ENCODE measurements around the gene SLC28A3.

The SLC28A3 gene

DNA sequence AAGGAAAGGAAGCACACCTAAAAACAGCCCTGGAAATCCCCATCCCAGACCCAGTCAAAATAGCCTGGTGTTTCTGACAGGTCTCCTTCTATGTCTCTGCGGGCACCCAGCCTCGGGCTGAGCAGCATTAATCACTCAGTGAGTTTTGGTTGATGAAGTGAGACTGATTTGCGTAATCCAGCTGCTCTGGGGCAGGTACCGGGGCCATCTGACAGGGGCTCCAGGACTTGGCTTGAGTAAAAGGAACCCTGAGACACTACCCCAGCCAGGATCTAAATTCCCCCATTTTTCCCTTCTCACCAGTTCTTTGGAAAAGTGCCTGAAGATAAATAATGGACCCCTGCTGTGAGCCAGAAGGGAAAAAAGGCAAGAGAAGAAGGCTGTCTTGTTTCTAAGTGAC is 596 bp downstream of the SLC28A3 start:
- DNase-seq (no peak), ATAC-seq (no peak)

DNA sequence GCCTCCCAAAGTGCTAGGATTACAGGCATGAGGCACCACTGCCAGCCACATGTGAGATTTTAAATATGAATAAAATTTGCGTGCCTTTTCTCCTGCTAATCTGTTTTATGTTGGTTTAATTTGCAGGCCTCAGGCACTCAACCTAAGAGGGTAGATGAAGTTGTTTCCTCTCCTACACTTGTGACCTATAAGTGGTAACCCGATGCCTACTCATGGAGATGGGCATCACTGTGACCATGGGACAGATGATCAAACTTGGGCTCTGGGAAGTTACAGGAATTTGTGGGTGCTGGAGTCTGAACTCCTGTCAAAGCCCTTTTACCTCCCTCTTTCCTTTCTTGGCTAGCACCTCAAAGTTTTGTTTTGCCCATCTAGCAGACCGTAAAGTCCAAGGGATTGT is 1.1 kb downstream of the SLC28A3 start:
- DNase-seq = no peak

DNA sequence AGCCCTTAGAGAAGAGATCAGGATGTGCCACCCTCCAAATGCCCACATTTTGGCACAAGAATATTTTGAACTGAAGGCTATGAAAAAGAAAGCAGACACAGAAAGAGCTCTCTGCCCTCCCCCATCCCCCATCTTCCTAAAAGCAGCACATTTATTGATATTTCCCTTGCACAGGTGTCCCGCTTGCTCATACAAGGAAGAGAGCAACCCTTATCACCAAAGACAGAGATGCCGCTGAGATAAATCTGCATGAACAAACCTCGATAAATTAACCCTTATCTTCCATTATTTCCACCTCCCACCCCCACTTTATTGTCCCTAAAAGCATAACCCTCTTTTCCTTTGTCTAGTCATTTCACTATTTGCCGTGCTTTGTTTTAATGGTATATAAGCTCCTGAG is 1.8 kb downstream of the SLC28A3 start:
- ATAC-seq (no peak), DNase-seq (no peak)

More for the DNA sequence above, 1.1 kb downstream of the SLC28A3 start:
- no peak for ATAC-seq

DNA sequence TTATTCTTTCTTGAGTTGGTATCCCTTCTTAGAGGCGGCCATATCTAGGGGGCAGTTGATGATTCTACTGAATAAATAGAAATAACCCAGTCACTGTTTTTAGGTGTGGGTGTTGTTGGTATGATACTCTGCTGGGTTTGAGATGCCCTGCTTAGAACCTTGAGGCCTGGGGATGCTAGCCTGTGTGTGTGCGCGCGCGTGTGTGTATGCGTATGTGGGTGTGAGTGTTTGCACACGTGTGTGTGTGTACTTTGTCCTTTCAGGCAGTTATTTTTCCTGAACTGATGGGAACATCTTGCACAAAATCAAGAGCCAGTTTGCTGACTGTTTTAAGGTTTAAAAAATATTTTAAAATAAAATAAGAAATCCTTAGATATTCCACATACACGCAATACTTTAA is 3.3 kb downstream of the SLC28A3 start:
- DNase-seq (no peak), ATAC-seq (no peak)

DNA sequence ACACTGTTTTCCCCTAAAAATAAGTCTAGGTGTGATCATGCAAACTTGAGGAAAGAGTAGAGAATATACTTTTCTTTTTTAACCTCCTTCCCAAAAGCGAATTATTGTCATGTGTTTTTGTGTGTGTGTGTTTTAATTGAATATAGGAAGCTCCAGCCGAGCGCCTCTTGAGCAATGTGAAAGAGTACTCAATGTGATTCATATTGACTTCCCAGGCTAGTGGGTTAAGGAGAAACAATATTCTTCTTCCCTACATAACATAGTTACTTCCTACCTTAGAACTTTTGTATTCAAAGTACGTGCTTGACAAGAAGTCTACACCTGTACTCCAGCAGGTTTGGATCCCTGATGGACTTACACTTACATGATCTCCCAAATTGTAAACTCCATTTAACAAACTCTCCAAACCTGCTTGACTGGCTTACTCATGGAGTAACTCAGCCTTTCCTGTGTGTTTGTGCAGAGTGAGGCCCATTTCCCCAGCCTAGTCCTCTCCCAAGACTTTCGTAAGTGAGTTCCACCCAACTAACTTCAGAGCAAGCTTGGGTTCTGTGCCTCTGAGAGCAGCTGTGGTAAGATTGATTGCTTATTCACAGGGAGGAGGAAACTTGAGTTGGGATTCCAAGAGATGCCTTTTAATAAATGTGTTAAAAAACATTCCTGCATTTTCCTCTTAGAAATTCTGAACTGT is 9.3 kb downstream of the SLC28A3 start:
- no peak for DNase-seq
- ATAC-seq = no peak

DNA sequence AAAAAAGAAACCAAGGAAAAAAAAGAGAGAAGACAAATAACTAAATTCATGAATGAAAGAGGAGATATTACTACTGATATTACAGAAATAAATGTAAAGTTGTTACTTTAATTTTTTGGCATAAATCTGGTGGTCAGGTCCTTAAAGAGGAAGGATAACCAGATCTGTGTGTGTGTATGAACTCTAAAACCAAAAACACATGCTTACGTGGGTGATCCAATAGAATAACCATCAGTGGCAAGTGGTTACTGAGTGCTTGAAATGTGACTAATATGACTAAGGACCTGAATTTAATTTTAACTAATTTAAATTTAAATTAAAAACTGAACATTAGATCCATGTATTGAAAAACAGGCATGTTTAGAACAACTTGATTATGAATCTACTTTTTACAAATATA is 10.3 kb downstream of the SLC28A3 start:
- ATAC-seq = no peak

DNA sequence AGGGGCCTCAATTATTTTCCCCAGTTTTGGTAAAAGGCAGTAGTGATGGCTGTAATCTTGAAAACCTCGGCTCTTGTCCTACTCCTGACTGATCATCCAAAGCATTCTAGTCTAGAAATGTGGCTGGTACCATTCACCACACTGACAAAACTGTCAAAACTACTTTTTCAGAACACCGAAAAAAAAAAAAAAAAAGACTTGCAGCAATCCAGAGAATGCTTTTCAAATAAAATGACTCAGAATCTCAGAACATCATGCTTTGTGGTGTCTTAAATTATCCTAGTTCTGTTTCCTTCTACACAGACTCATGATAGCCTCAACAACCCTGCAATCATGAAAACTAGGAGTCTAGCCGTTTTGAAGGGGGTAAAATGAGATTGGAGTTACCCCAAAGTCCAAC is 13.4 kb downstream of the SLC28A3 start:
- DNase-seq = no peak

More for the DNA sequence above, 10.3 kb downstream of the SLC28A3 start:
- DNase-seq = no peak

DNA sequence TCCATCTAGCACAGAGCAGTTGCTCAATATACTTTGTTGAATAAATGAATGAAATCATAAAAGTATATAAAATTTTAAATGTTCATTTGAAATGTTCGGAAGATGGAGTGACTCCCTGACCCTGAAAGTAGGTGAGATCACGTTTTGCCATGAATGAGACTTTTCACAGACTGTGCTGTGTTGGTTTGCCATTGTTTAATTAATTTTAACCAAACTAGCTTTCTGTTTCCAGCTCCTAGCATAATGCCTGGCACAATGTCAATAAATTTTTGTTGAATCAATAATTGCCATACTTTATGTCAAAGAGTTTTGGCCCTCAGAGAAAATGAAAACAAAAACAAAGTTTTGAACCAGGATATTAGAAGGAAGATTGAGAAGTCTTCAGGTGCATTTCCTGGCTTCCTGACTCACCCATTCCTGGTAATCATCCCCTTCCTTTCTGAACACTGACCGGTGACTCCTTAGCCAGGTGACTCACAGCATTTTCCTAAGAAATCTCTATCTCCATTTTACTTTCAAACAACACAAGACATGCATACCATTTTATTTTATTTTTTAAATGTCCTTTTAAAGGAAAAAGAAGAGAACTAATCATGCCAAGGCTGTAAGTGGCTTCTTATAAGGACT is 15.1 kb downstream of the SLC28A3 start:
- DNase-seq (no peak), ATAC-seq (no peak)

More for the DNA sequence above, 13.4 kb downstream of the SLC28A3 start:
- no peak for ATAC-seq

DNA sequence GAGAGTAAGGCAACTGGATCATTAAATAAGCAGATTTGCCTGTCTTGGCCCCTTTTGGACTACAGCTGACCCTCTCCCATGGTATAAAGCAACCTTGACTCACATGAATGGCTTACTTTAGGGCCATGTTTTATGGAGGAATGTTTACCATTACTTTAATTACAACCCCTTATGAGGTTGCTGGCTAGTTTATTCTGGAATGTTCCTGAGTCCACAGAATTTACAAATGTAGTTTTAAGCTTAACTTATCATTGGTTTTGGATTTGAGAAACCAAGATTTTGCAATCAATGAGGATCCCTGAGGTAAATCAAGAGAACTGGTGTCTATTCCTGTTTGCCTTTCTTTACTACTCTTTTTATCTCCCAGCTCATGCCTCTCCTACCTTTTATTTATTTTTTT is 15.7 kb downstream of the SLC28A3 start:
- ATAC-seq (no peak), DNase-seq (no peak)

DNA sequence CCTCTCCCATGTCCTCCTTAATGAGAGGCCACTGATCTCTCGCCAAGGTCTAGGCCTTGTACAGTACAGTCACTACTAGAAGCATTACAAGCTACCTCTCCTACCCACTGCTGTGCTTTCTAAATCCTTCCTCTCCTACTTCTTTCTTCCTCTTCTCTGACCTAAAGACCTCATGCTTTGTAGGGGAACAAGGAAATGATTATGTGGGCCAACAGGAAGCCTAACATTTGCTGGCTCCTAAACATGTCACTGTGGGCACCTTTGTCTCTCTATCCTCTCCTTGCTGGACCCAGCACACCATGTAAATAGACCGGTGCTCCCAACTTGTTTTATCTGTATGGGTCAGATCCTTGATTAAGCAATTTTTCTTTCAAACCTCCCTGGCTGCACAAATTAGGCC is 16.7 kb downstream of the SLC28A3 start:
- DNase-seq (no peak), ATAC-seq (no peak)

DNA sequence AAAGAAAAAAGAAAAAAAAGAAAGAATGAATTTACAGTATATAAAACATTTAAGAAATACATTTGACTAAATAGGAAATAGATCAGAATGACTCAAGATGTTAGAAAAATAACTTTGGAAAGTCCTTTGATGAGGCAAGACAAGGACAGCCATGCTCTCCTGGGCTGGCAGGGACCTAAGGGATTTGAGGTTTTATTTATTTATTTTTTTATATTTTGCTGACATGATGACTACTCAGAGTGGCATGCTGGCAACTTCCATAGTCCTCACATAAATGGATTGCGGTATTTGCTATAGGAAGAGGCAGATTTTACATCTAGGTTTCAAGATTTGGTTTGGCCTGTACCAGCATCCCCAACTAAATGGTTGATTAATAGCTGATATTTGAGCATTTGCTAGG is 17.7 kb downstream of the SLC28A3 start:
- ATAC-seq (no peak), DNase-seq (no peak)

DNA sequence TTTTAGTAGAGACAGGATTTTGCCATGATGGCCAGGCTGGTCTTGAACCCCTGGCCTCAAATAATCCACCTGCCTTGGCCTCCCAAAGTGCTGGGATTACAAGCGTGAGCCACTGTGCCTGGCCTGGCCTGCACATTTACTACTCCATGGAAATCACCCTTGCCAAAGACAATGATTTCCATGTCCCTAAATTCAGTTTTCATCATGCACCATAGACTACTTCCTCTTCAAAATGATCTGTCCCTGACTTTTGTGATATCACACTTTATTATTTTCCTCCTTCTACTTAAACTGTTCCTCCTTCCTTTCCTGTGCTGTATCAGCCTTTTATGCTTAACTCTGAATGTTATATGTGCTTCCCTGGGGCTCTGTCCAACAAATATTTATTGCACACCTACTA is 20.3 kb downstream of the SLC28A3 start:
- ATAC-seq = no peak
- DNase-seq = no peak

DNA sequence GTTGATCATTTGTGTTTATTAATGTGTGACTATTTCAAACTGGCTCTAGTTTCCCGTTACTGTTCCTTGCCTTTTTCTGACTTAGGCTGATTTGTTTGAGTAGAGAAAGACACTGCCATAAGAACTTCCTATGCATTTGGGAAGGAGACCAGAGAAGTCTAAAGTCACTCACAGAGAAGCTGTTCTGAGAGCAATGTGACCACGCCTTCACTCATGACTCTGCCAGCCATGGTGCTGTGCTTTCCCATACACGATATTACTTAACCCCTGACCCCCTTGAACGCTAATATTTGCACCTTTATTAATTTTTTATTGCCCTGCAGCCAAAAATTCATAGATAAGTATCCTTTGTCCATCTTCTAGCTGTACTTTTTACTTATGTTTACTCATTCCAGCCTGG is 20.9 kb downstream of the SLC28A3 start:
- DNase-seq (no peak), ATAC-seq (no peak)

DNA sequence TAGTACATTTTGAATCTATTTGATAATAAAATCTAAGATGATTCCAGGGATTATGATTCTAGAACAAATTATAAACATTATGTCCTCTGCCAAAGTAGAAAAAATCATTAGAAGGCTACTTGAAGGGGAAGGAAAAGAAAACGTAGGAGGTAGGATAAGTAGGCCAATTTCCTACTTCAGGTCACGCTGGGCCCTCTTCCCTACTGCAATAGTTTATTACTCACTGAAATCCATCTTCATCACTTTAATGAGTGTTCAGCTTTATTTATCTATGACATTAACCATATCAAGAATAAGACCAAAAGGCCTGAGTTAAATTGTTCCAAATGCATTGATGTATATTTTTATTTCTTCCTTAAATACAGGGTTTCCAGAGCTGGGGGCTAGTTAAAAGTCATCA is 21.6 kb downstream of the SLC28A3 start:
- no peak for ATAC-seq
- no peak for DNase-seq

DNA sequence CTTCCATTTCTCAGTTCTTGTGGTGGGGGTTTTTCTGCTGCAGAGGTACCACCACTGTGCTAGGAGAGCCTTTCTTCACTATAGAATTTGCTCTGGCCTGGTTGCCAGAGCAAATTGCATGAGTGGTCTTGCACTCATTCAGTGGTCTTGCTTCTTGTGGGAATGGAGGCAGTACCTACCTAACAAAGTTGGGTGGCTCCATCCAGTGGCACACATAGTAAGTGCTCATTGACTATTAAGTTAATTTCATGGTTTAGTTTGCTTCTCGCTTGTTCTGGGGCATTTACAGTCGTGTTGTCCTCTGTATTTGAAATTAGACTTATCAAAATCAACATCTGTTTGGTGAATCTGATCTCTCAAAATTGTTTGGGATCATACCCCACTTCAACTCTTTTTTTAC is 23.0 kb downstream of the SLC28A3 start:
- DNase-seq (no peak), ATAC-seq (no peak)

DNA sequence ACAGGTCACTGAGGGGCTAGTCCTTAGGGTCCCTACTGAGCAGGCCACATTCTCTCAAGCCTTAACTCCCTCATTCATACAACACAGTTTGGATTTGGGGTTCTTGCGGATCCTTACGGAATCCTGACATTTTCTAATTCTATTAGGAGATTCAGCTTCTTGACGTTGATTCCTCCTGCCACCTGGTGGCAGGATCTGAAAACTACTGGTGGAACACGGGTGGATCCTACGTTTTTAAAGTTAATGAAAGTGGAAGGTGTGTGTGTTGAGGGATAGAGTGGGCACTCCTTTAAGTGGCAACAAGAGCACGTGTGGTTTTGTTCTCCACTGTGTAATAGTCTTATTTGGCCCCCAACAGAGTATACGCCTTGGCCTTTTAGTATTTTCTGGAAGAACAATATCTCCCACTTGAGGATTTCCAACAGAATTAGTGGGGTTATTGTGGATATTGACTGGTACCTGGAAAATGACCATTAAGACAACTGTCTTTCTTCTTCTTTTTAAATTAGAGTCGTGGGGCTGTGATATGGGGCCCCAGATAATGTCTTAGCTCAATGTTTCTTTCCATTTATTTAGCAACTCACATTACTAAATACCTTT is 25.2 kb downstream of the SLC28A3 start:
- DNase-seq (peak; percentile 61), ATAC-seq (peak; percentile 69)

DNA sequence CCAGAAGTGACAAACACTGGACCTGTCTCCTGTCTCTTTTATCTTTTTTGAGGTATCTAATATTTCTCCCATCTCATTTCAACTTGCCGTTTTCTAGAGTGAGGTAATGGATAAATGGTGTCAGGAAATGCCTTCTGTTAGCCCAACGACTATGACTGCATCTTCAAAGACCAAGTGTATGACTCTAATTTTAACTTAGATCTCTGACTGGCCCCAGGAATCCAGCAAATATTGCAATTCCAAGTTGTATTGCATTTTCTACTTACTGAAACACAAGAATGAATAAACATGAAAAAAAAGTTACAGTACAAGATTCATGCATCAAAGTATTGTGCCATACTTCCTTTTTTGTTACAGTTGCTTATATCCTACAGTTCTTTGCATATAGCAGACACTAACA is 26.3 kb downstream of the SLC28A3 start:
- no peak for ATAC-seq
- no peak for DNase-seq

DNA sequence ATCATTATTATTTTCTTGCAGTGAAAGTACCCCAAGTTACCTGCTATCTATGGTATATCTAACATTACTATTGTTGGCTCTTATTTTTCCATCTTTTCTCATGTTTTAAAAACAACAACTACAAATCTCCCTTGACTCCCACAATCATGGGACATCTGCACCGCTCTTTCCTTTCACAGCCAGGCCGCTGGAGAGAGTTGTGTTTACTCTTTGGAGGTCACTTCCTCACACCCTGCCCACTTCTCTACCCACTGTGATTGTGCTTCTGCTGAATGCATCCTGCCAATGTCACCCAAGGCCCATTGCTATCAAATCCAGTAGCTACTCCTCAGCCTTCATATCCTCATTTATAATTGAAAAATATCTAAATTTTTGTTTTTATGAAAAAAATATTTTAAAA is 29.7 kb downstream of the SLC28A3 start:
- ATAC-seq = no peak
- DNase-seq = no peak

DNA sequence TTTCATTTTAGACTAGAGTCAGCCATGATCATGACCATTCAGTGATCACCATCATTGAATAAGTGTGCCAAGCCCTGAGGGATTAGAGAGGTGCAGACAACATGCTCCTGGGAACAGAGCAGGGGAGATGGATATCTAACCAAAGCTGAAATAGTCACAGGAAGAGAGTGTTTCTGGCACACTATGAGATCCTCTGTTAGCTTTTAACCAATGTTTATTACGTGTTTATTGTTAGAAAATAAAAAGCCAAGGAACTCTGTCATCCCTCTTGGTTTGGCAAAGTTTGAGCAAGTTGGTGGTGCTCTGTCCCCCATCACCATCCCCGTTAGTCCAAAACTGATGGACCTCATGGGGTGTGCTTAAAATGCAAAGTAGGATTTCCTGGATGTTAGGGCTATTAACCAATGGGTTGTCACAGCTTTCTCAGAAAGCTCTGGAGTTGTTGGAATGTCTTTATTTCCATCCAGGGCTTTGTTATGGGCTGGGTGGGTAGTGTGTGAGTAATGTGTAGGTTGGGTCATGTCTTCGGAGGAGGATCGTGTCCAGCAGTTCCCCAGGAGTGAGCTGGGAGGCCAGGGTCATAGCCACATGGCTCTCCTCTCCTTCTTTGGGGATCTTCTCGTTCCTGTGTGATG is 34.9 kb downstream of the SLC28A3 start:
- no peak for ATAC-seq
- no peak for DNase-seq

DNA sequence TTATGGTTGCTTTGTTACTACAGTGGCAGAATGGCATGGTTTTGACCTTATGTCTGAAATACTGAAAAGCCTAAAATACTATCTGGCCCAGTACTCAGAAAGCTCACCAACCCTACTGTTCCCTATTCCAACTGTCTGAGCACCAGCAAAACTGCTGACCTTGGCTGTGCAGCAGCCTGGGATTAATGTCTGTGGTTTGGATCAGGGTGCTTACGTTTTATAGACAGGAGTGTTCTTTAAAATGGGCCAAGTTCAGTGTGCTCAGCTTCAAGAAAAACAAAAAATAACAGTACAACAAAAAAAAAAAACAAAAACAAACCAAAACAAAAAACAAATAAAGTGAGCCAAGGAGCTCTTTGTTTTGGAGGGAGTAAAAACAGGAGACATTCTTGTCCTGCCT is 36.4 kb downstream of the SLC28A3 start:
- DNase-seq = no peak
- no peak for ATAC-seq

DNA sequence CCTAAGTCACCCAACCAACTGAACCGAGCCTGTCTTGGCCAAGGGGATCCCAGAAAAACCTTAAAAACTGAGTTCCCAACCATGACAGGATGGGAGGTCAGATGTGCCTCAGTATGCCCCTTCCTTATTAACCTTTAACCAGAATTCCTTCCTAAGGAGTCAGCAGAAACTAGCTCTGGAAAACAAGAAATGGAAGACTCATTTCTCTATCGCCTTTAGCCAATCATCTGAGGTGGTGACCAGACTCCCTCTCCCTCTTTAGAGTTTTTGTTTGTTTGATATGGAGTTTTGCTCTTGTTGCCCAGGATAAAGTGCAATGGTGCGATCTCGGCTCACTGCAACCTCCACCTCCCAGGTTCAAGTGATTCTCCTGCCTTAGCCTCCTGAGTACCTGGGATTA is 37.5 kb downstream of the SLC28A3 start:
- DNase-seq (no peak), ATAC-seq (no peak)

DNA sequence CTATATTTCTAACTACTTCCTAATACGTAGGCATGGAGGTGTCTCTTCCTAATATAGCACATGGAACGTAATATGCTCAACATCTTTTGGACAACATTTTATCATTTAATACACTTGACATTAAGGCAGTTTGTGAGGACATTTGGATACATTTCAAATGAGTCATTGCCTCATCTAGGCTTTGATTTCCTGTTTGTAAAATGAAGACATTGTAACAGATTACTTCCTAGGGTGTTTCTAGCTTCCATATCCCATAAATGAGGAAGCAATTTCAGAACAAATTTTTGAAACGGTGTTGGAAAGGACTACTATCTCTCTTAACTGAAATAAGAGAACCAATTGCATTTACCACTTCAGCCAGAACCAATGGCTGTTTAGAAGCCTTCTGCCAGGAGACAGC is 38.7 kb downstream of the SLC28A3 start:
- no peak for ATAC-seq
- no peak for DNase-seq

DNA sequence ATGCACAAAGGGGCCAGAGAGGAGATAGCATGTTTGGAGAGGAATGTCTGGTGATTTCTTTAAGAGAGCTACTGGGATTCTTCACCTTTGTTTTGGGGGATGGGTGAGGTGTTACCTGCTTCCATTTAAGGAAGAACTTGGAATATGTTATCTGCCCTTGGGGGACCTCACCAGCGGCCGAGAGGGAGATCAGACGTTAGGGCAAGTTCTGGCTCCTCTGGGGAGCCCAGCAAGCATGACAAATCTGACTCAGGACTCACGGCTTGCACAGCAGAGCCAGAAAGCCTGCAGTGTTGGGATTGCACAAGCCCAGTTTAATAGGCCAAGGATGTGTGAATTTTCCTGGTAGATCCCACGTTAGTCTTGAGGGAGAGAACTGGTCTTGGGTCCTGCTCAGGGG is 40.3 kb downstream of the SLC28A3 start:
- no peak for ATAC-seq
- DNase-seq = no peak

All from stimulated activated naive CD8-positive, alpha-beta T cell treated with anti-CD3 and anti-CD28 coated beads, Interleukin-15, Interleukin-2, amounts not matched to agents 100 U/mL and 50 U/mL, for 24 hours (primary cell).